Activated T-helper 9 cell treated with anti-CD3 and anti-CD28 coated beads, Interleukin-2, amount 50 U/mL, for 16 hours (primary cell): ENCODE data around the gene RASGRF1.

Experiments
- DNase-seq: peaks from one replicate; pipeline ENCODE4 v3.0.0-alpha.2; 2020; ENCODE audit warnings: low read depth

The RASGRF1 gene

GRCh38 chr15:79094611-79095021 is 4.0 kb upstream of the RASGRF1 start:
- no peak for DNase-seq

DNA sequence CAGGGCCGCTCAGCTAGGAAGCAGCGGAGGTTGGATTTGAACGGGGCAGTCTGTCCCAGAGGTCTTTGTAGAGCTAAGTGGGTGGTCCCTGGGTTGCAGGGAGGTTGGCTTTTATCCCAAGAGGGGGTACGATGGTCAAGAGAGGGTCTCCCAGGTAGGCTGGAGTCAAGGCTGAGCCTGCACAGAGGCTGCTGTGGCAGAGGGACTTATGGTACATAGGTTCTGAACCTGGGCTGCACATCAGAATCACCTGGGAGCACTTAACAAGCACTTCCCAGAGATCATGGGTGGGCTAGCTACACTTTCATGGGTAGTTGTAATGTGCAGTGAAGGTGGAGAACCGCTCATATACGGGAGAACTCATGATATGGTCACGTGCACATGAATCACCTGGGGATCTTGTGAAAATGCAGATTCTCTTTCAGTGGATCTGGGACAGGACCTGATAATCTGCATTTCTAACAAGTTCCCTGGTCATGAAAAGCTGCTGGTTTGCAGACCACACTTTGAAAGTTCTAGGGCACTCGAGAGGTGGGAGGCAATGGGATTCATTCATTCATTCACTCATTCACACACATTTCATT is 2.9 kb upstream of the RASGRF1 start:
- DNase-seq: no peak

DNA sequence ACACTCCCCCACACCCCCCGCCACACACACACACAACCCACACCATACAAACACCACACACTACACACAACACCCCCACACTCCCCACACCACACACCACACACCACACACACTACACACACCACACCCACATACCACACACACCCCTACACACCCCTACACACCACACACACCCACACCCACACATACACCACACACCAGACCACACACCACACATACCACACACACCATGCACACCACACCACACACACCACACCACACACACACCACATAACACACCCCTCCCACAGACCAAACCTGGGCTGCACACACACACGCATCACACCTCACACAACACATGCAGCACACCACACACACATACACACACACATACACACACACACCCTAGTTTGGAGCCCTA is 1.8 kb upstream of the RASGRF1 start:
- DNase-seq: no peak

- no peak for DNase-seq
Observed at GRCh38 chr15:79091204-79091867, 756 bp upstream of the RASGRF1 start.

- no peak for DNase-seq
Observed at GRCh38 chr15:79089890-79090486, 592 bp downstream of the RASGRF1 start.

DNA sequence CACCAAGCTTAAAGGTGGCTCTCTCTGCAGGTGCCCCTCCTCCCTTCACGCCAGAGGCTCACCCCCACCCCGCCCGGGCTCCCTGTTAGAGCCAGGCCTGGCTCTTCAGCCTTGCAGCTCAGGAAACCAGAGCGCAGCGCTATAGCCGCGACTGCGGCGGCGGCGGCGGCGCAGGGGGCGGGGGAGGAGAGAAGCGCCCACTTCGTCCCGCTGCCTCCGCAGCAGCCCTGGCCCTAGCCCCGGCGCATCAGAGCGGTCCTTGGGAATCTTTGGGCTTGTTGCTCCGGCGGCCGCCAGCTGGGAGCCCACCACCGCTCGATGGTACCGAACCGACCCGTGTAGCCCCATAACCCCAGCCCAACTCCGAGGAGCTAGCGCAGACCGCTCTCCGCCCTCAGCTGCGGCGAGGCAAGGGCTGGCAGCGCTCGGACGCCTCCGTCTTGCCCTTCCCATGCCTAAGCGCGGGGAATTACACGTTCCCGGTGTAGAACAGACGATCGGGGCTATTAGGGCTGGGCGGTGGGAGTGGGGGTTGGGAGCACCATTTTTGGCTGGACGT is 1.2 kb downstream of the RASGRF1 start:
- DNase-seq: no peak

DNA sequence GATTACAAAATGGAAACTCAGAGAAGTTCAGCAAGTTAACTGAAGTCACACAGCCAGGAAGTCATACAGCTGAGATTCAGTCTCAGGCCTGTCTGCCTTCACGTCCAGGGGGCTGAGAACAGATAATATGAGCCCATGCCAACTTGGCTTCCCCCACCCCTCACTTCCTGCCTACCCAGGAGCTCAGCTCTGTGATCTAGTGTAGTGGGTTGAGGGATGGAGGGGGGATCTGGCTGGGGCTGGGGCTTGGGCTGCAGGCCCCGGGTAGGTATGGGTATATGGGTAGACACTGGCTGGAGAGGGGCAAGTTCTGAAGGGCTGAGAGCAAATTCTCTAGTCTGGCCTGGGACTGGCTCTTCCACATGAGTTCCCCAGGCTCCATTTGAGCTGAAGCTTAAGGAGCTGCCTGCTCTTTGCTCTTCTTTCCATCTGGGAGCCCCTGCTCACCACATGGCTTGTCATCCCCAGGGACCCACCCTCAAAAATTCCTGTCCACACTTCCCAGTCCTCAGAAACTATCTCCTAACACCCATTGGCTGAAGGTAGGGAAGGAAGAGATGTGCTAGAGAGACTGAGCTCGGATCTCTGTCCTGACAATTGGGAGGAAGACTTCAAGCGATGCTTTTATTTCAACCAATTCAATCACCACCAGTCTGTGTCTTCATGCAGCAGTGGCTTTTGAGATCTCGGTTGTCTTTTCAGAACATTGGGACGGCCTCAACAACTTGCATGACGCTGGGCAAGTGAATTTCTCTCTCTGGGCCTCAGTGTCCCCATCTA is 2.0 kb downstream of the RASGRF1 start:
- no peak for DNase-seq

DNA sequence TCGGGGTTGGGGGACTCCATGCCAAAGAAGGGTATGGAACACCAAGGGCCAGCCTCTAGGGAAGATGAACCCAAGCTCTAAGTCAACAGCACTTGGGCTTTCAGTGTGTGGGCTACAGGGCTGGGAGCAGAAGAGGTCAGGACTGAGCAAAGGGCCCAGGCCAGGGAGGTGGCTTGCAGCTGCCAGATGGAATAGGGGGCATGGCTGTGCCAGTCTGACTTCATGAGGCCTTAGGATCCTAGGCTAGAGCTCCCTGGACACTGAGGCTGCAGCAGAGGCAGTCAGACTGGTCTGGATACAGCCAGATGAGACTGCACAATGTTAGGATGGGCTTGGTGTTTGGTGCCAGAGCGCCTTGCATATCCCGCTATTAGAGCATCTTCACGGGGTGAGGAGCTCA is 3.8 kb downstream of the RASGRF1 start:
- DNase-seq: no peak

DNA sequence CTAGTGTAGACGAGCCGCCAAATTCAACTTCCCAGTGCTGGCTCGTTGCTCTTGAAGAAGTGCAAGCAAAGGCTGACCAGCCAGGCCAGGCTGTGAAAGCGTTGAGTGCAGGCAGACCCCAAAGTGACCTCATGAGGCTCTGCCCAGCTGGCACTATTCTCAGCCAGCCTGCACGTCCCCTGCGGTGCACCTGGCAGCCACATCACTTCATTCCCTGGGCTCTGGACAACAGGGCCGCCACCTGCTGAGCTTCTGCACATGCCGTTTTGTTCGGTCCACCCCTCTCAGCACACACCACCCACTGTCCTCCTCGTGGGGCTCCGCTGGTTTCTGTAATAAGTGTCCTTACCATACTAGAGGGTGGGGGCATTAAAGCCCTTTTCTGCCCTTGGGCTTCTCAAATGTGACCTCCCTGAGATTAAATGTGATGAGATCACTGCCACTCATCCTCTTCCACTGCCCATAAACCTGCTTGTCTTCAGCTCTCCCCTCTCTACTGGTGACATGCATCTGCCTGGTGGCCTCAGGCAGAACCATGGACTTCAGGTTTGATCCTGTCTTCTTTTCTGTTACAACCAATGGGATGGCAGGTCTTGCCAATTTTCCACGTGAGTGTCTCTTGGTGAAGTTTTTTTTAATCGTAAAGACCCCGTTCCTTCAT is 6.1 kb downstream of the RASGRF1 start:
- DNase-seq: no peak

- DNase-seq: no peak
Observed at GRCh38 chr15:79083154-79083553, 7.4 kb downstream of the RASGRF1 start.

DNA sequence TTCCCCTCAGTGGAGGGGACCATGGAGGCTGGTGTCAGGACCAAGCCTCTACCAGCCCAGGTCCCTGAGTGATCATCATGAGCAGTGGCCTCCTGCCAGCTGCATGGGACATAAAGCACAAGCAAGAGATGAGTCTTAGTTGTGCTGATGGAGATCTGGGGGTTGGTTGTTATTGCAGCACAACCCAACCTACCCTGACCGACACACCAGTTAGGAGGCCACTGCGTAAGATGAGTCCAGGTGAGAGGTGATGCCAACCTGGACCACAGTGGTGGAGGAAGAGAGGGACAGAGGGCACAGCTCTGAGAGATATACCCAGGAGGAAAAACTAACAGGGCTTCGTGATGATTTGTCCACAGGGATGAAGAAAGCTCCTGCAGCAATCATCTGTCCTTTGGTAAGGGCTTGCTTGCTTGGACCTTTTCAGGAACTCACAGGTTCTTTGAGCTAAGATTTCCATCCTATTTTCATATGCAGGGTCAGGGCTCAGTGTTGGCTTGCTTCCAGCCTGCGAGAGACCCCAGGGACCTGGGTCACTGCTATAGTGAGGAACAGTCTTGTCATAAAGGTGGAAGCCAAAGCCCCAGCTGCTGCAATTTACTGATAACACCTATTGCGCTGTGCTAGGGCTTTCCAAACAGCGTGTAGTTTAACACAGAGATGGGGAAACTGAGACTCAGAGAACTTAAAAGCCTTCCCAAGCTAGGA is 8.1 kb downstream of the RASGRF1 start:
- no peak for DNase-seq

DNA sequence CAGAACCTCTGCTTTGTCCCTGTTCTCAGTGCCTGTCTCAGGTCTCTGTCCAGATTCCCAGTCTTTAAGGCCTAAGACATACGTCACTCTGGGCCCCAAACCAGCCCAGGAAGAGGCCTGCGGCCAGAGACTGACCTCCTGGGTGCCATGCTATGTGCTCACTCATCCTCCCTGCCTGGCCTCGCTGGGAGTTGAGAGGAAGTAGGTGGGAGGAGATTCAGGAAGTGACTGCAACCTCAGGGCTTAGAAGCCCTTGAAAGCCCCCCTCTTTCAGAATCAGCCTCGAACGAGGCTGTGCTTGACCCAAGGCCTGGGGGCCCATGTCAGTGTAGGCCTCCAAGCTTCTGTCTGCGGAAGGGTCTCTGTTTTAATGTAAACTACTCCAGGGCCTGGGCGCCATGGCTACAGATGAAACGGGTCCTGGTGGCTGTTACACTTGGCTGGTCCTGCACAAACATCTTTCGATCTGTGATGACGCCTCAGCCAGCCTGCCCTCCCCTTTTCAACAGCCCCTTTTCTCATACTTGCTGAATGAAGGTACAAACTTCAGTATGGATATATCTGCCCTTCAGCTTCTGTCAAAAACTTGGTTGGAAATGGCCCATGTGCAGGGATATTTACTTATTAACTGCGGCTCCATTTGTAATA is 11.7 kb downstream of the RASGRF1 start:
- DNase-seq: no peak

- DNase-seq: no peak
Observed at GRCh38 chr15:79078003-79078402, 12.6 kb downstream of the RASGRF1 start.

- DNase-seq: no peak
Observed at GRCh38 chr15:79076661-79077060, 13.9 kb downstream of the RASGRF1 start.

DNA sequence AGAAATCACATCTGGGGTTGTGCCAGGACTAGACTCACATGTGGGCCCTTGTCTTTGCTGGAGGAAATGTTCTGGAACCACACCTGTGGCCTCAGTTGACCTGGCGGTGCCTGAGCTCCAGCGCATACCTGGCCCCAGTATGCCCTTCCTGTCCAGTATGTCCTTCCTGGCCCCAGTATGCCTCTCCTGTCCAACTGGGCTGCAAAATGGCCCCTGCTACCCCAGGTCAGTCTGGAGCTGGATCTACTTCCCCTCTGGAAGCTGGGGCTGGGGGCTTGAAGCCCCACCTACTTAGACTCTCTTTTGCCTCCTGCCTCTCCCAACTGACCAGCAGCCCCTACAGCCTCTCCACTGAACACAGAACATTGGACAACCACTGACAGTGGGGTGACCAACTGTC is 15.3 kb downstream of the RASGRF1 start:
- DNase-seq: no peak

GRCh38 chr15:79073336-79073735 is 17.2 kb downstream of the RASGRF1 start:
- DNase-seq: no peak

DNA sequence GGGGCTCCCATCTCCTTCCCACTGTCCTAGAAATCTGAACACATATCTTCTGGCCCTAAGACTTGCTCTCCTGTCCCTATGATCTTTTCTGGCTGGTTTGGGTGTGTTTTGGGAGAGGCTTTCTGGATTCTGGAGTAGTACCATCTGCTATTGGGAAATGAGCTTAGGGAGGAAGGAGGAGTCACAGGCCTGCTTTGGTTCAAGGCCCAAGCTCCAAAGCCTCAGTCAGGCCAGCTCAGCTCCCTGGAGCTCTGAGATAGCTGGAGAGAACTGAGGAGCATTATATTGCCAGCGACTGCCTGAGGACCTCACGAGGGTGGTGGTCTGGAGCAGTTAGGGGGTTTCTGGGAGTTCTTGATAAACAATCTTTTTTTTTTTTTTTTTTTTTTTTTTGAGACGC is 18.7 kb downstream of the RASGRF1 start:
- no peak for DNase-seq

DNA sequence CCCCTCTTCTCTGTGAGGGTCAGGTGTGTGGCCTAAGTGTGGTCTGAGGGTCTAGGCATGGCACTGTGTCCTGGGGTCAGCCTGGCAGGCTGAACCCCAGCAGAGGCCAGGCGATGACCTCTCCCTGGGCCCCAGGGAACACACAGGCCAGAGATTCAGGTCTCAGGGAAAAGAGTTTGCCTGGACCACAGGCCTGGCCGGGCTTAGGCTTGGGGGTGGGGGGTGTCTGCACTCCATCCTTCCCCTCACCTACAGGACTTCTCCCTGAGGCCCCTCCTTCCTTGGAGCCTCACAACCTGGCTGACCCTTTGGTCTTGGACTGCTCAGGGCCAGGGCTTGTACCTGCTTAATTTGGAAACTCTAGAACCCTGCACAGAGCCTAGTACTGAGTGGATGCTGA is 21.8 kb downstream of the RASGRF1 start:
- DNase-seq: no peak

GRCh38 chr15:79067969-79068368 is 22.6 kb downstream of the RASGRF1 start:
- no peak for DNase-seq

GRCh38 chr15:79067072-79067833 is 23.3 kb downstream of the RASGRF1 start:
- DNase-seq: no peak
